Mesothelial cell of epicardium (in vitro differentiated cells): ENCODE data around the gene PIP5K1A. TPM values are rescaled to one million over a fixed set of nuclear protein-coding genes. Genes with fewer than 3 reads are reported as not detected.
A peak's percentile ranks its signal among the peaks of the same experiment; 100 is the strongest.

Experiments
- DNase-seq, 2 experiments: peaks; one replicate each; pipeline ENCODE4 v3.0.0; 2021; ENCODE audit warnings: low spot score in 2 of 2; ENCODE audit not compliant: unreplicated experiment in 2 of 2
- H3K27ac Mint-ChIP-seq: 2 replicates; pipeline ENCODE4 v1.8.0; 2021; ENCODE audit warnings: mixed read lengths
- H3K27me3 Mint-ChIP-seq: 2 replicates; pipeline ENCODE4 v1.8.0; 2021; ENCODE audit warnings: low read depth, mixed read lengths
- H3K36me3 Mint-ChIP-seq: 2 replicates; pipeline ENCODE4 v1.8.0; 2021; ENCODE audit warnings: mixed read lengths
- H3K4me1 Mint-ChIP-seq: 2 replicates; pipeline ENCODE4 v1.8.0; 2021; ENCODE audit warnings: mixed read lengths
- H3K4me3 Mint-ChIP-seq: 2 replicates; pipeline ENCODE4 v1.8.0; 2021; ENCODE audit warnings: mild to moderate bottlenecking, moderate library complexity, mixed read lengths
- H3K9me3 Mint-ChIP-seq: 2 replicates; pipeline ENCODE4 v1.8.0; 2021; ENCODE audit warnings: mixed read lengths
- CTCF ChIP-seq: fragments of 200-600 bp; sonication (generic); IDR thresholded peaks from one replicate; pipeline ENCODE4 v1.5.0; 2021; ENCODE audit warnings: antibody characterized with exemption; ENCODE audit not compliant: unreplicated experiment
- total RNA-seq: library from RNA; stranded (reverse); gene quantifications from 3 replicates; pipeline ENCODE4 v1.2.1, GENCODE V29; 2021

The PIP5K1A gene
- total RNA-seq, 1 donor from 2014 or later = 122 TPM

GRCh38 chr1:151159373-151159772, 39.0 kb upstream of the PIP5K1A start:
- Mint-ChIP-seq H3K36me3 (peaks cover 25% of the 10 kb centered on the region), H3K9me3 (no peaks in the 10 kb centered on the region), H3K27ac (no peak overlapping the region), H3K4me3 (no peak overlapping the region), H3K27me3 (no peaks in the 10 kb centered on the region), H3K4me1 (peaks cover 4% of the 10 kb centered on the region)
- TF ChIP-seq CTCF = no peak
- DNase-seq = no peak

- no peak for TF ChIP-seq CTCF
- Mint-ChIP-seq H3K27ac (peak overlapping the region; percentile 98), H3K27me3 (peaks cover 2% of the 10 kb centered on the region), H3K4me3 (peak overlapping the region; percentile 98), H3K4me1 (peaks cover 22% of the 10 kb centered on the region), H3K9me3 (no peaks in the 10 kb centered on the region), H3K36me3 (peaks cover 16% of the 10 kb centered on the region)
- DNase-seq = no peak
Observed at GRCh38 chr1:151164732-151165280, 33.5 kb upstream of the PIP5K1A start.

GRCh38 chr1:151165281-151165737, 33.0 kb upstream of the PIP5K1A start:
- Mint-ChIP-seq H3K4me3 (peak overlapping the region; percentile 98), H3K27me3 (peaks cover 2% of the 10 kb centered on the region), H3K9me3 (no peaks in the 10 kb centered on the region), H3K4me1 (peaks cover 22% of the 10 kb centered on the region), H3K36me3 (peaks cover 18% of the 10 kb centered on the region), H3K27ac (peak overlapping the region; percentile 98)
- TF ChIP-seq CTCF = no peak
- peak in 1 of 2 experiments; percentile 48 for DNase-seq

GRCh38 chr1:151165738-151166504, 32.4 kb upstream of the PIP5K1A start, which contains the start of the genes LYSMD1 and SCNM1:
TSS of gene LYSMD1 (minus strand) at chr1:151165902. CDS start at chr1:151165258, 644 bp downstream.
TSS of gene SCNM1 (plus strand) at chr1:151166144. CDS start at chr1:151166153, 9 bp downstream.
- no peak for TF ChIP-seq CTCF
- DNase-seq = peak; percentile 80 to 87
- no peaks in the 10 kb centered on the region for H3K9me3 Mint-ChIP-seq
- H3K36me3 Mint-ChIP-seq = peaks cover 15% of the 10 kb centered on the region
- peak within 1 kb of the TSS; percentile 98 for H3K27ac Mint-ChIP-seq
- H3K4me1 Mint-ChIP-seq = peaks cover 22% of the 10 kb centered on the region
- peak within 1 kb of the TSS; percentile 98 for H3K4me3 Mint-ChIP-seq
- H3K27me3 Mint-ChIP-seq = peaks cover 2% of the 10 kb centered on the region

GRCh38 chr1:151166505-151166956, 31.8 kb upstream of the PIP5K1A start:
- peaks cover 2% of the 10 kb centered on the region for H3K27me3 Mint-ChIP-seq
- peaks cover 22% of the 10 kb centered on the region for H3K4me1 Mint-ChIP-seq
- TF ChIP-seq CTCF = no peak
- no peak for DNase-seq
- H3K4me3 Mint-ChIP-seq = peak overlapping the region; percentile 98
- peaks cover 13% of the 10 kb centered on the region for H3K36me3 Mint-ChIP-seq
- no peaks in the 10 kb centered on the region for H3K9me3 Mint-ChIP-seq
- peak overlapping the region; percentile 98 for H3K27ac Mint-ChIP-seq
